T-helper 22 cell (primary cell): ENCODE results near the gene LIG1.

Experiments used
- DNase-seq: peaks from one replicate; pipeline ENCODE4 v3.0.0-alpha.2; 2020; ENCODE audit warnings: low read depth

LIG1 gene

DNA sequence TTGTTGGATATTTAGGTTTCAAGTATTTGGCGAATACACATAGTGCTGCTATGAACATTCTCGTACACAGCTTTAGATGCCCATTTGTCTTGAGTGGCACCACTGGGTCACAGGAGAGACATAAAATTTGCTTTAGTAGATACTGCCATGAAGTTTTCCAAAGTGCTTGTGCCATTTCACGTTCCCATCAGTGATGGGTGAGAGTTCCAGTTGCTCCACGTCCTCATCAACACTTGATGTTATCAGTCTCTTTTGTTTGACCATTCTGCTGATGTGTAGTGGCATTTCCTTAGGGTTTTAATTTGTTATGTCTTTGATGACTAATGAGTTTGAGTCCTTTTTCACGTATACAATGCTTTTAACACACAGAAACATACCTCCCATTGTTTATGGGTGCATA lies 11.4 kb upstream of the LIG1 start:
- DNase-seq = no peak

- DNase-seq = no peak
Observed at GRCh38 chr19:48176226-48176625, 6.1 kb upstream of the LIG1 start.

DNA sequence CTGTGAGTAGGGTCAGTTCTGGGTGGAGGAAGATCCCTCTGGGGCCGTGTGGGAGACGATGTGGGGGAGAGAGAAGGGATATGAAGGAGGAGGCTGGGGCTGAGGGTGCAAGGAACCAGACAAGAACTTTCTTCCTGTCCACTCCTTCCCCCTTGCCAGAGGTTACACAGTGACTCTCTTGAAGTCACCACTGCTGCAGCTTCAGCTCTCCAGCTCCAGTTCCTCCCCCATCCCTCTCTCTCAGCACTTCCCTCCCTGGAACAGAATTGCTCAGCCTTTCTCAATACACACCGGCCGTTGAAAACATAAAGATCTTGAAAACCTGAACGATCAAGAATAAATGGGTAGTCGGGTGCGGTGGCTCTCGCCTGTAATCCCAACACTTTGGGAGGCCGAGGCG lies 5.4 kb upstream of the LIG1 start:
- no peak for DNase-seq

- DNase-seq = no peak
Observed at GRCh38 chr19:48174445-48175030, 4.4 kb upstream of the LIG1 start.

DNA sequence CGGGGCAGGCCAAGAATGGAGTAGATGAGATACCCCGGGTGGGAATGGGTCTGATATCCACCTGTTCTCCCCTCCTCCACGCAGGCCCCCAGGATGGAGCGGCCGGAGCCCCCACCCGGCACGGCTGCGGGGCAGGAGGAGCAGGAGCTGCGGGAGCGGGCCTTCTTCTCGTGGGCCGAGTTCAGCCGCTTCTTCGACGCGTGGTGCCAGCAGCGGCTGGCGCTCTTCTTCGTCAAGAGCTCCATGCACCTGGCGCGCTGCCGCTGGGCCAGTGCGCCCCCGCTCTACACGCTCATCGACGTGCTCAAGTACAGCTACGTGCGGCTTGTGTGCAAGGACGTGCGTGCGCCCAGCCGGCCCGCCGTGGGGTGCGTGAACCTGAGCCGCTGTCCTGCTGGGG lies 1.6 kb upstream of the LIG1 start:
- DNase-seq = no peak

- no peak for DNase-seq
Observed at GRCh38 chr19:48170817-48171347, 738 bp upstream of the LIG1 start.

DNA sequence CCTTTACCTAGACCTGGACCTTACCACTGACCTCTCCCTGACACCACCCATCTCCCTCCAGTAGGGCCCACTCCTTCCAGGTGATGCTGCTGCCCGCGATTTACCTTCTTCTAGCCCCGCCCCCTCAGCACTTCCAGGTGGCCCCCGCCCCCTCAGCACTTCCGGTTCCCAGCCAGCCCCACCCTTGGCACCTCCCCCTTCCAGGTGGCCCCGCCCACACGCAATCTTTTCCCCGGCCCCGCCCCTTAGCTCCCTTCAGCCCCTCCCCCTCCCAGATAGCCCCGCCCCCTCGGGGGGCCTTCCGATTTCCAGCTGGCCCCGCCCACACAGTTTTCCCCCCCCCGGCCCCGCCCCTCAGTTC lies 586 bp downstream of the LIG1 start:
- peak; percentile 89 for DNase-seq

GRCh38 chr19:48168689-48169088 lies 1.5 kb downstream of the LIG1 start:
- DNase-seq = no peak

DNA sequence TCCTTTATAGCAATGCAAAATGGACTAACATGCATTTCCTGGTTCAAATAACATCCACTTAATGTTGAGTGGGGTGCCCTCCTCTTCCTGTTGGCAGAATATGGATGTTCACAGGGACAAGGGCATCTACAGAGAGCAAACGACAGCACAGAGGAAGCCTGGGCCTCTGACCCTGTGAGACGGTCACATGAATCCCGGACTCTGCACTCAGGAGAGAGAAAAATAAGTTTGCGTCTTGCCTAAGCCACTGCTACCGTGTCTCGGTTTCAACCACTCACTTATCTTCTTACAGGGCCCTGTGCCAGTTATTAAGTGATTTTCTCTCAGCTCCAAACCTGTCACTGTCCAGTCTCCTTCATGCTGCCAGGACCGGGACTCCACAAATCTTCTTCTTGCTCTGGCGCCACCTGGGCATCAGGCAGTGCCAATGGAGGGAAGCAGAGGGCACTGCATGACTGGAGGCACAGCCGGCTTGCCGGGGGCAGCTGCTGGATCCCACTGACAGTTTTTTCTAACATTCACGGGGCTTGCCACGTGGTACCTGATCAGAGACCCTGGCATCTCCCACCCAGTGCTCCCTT lies 11.8 kb downstream of the LIG1 start:
- DNase-seq = no peak

- DNase-seq = no peak
Observed at GRCh38 chr19:48154003-48154402, 16.1 kb downstream of the LIG1 start.

GRCh38 chr19:48152551-48152950 lies 17.6 kb downstream of the LIG1 start:
- DNase-seq = no peak

DNA sequence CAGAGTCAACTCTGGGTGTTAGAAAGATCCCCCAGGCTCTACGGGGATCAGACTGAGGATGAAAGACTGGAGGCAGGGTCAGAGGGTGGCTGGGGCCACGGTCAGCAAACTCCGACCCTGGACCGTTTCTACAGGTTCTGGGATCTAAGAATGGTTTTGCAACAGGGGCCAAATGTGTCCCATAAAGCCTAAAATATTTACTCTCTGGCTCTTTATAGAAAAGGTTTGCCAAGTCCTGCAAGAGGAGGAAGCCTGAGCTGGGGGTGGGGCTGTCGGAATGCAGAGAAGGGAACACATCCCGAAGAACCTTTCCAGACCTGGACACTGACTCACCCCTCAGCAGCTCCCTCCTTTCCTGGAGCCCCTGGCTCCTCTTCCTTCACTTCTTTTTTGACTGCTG lies 20.7 kb downstream of the LIG1 start:
- no peak for DNase-seq

- no peak for DNase-seq
Observed at GRCh38 chr19:48148576-48148975, 21.6 kb downstream of the LIG1 start.

- no peak for DNase-seq
Observed at GRCh38 chr19:48147597-48148175, 22.5 kb downstream of the LIG1 start.

DNA sequence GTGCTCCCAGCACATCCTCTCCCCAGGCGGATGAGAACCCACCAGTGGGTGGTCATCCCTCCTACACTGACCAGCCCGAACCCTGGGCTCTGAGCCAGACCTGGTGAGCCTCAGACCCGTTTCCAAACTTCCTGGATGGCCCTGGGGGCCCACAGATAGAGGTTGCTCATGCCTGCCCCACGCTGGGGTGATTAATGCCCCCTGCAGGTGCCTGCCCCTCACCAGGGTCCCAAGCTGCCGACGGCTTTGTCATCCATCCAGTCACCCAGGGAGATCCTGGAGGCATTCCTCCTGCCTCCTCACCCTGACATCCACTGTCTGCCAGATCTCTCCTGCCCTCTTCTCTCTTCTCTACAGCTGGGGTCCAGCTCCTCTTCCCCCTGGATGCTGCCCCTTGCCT lies 31.1 kb downstream of the LIG1 start:
- no peak for DNase-seq

GRCh38 chr19:48137411-48137810 lies 32.7 kb downstream of the LIG1 start:
- no peak for DNase-seq

GRCh38 chr19:48136547-48136946 lies 33.6 kb downstream of the LIG1 start:
- DNase-seq = no peak

- DNase-seq = no peak
Observed at GRCh38 chr19:48135411-48135810, 34.7 kb downstream of the LIG1 start.

- DNase-seq = no peak
Observed at GRCh38 chr19:48133094-48133493, 37.0 kb downstream of the LIG1 start.

DNA sequence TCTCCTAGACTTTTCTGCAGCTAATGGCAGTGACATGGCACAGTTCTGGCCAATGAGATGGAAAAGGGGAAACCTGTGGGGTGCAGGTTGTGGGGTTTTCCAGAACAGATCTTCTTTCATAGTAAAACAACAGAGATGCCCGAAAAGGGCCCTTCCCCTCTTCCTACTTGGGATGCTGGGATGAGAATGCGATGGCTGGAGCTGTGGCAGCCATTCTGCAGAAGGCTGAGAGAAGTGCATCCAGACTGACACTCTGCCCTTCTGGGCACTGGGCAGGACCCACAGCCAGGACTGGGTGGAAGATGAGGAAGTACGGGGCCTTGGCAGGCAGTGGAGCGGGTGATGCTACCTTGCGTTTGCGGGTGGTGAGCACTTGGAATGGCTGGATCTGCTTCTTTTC lies 42.6 kb downstream of the LIG1 start:
- DNase-seq = no peak

GRCh38 chr19:48123907-48124651 lies 46.1 kb downstream of the LIG1 start:
- no peak for DNase-seq

- no peak for DNase-seq
Observed at GRCh38 chr19:48122421-48122820, 47.7 kb downstream of the LIG1 start.

DNA sequence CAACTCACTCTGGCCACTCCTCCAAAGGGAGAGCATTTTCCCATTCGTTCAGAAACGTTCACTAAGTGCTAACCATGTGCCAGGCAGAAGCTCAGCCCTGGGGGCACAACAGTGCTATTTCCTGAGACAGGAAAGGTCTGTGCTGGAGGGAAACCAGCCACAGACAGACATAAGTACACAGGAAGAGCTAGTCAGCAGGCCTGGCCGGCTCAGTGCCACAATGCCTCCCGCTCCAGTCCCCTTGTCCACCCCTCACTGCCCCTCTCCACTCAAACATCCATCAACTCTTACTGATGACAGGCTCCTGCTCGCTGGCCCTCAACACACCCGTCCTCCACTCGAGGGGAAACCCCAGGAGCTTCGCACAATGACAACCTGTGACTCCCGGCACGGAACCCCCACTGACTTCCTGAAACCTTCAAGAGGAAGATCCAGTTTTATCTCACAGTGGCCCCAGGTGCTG lies 48.2 kb downstream of the LIG1 start:
- DNase-seq = no peak
